ENCODE data around the gene YY1.

GRCh38 chr14:100274250-100274649, 35.3 kb downstream of the YY1 start:
- no peak for TF ChIP-seq SP1 (IDR thresholded peaks at IDR 0.05; ENCODE audit: low read depth, low read length)
- TF ChIP-seq CHD2 (IDR thresholded peaks at IDR 0.05; ENCODE audit: low read length), result no peak
- TF ChIP-seq EP300 (IDR thresholded peaks at IDR 0.05; ENCODE audit: borderline replicate concordance in 1 of 2, low read depth in 2 of 2, low read length in 2 of 2), result no peak
- TF ChIP-seq SP4 (IDR thresholded peaks at IDR 0.05; ENCODE audit: low read length), result no peak
- no peak for TF ChIP-seq POLR2AphosphoS5 (IDR thresholded peaks at IDR 0.05; ENCODE audit: low read depth, low read length)
- TF ChIP-seq EZH2 (IDR thresholded peaks at IDR 0.05; ENCODE audit: low read depth, low read length, severe bottlenecking), result no peak
- no peak for TF ChIP-seq CTCF (IDR thresholded peaks at IDR 0.05; ENCODE audit: control extremely low read depth in 1 of 3, insufficient read depth in 1 of 3, low read depth in 1 of 3, low read length in 3 of 3)
- TF ChIP-seq SUZ12 (IDR thresholded peaks at IDR 0.05; ENCODE audit: low read length), result no peak
